Tongue (tissue), 2 donors: ENCODE measurements around the gene NTN5. TPM values are rescaled to one million over a fixed set of nuclear protein-coding genes. Genes with fewer than 3 reads are reported as not detected.
A peak's percentile ranks its signal among the peaks of the same experiment; 100 is the strongest.
"Not testable (repeated sequence)": the region's sequence is repeated elsewhere in the genome, so short reads cannot be mapped to it uniquely, and the experiment has no call there.

Experiments
- DNase-seq: peaks from one replicate; pipeline ENCODE4 v3.0.0-alpha.2; 2015
- total RNA-seq: library from RNA; depleted of rRNA; stranded (reverse); fragments of >200 nt; gene quantifications from one replicate; pipeline ENCODE4 v1.2.3, GENCODE V29; 2014

NTN5 gene
- total RNA-seq, 1 donor from 2014 or later, result 0.21 TPM

DNA sequence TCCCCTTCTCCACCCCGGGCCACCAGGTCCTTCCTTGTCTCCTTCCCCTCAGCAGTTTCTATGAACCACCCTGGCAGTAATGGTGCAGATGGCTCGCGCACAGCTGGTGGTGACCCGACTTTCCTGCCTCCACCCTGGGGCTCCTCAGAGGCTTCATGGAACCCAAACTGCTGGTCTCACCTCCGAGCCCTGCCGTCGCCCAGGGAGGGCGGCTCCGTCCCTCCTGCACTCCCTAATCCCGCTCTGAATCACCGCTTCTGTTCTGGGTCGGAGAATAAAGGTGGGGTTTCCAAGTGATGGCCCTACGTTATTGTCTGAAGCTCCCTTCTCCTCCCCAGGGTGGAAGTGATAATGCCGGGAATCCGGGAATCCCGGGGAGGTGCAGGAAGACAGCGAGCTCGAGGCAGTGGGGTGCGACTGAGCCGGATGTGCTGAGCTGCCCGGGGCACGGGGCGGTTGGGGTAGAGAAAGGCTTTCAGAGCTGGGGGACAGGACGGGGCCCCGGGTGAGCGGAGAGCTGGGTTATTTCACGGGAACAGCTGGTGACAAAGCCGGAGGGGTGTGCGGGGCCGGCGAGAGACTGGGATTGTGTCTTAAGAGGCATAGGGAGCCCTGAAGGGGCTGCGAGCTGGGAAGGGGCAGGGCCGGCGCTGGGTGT is 23.7 kb upstream of the NTN5 start:
- no peak for DNase-seq

DNA sequence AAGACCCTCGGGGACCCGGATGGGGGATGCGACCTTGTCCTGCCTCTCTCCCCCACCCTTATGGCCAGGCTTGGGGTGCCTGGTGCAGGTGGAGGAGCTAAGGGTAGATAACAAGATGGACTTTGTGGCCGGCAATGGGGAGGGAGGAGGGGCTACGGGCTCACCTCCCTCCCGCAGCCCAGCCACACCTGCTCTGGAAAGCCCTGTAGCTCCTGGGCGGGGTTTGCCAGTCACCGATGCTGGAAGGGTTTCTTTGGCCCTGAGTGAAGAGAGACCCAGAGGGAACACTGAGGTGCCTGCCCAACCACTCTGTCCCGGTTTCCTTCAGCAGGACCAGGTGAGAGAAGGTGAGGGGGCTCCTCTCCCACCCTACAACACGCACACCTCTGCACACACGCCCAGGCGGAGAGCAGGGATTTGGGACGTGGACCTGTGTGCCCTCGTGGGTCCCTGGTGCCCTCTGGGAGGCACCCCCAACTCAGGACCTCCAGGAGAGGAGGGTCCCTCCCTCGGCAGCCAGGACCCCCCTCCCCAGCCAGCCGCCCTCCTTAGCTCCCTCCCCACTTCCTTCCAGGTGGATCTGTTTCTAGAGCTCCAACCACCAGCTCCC is 23.0 kb upstream of the NTN5 start, which contains the start of gene FUT2:
TSS of gene FUT2 (plus strand) at position 229 of the 610 bp plus-strand sequence. CDS start 6,986 bp downstream, outside the sequence.
- no peak for DNase-seq

DNA sequence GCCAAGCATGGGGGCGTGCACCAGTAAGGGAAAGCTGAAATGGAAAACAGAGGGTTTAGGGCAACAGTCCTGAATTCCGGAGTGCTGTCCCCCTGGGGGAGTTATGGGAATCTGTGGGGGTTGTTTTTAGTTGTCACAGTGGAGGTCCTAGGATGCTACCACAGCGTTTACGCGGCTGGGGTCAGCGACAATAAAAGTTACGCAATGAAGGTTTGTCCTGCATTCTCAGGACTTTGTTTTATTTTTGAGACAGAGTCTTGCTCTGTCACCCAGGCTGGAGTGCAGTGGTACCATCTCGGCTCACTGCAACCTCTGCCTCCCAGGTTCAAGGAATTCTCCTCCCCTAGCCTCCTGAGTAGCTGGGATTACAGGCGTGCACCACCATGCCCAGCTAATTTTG is 20.8 kb upstream of the NTN5 start:
- DNase-seq, result not testable (repeated sequence)

DNA sequence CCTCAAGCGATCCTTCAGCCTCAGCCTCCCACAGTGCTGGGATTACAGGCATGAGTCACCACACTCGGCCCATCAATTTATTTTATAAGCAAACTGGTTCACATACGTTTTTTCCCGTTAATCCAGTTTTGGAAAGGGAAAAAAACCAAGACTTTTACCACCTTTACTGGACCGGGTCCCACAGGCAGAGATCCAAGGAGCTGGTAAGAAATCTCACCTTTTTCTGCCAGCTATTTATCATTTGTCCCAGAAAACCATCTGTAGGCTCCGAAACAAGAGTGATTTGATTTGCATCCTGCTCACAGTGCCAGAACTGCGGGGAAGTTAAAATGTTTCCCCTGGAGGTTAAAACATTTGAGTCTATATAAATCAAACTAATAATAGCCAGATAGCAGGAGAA is 16.6 kb upstream of the NTN5 start:
- no peak for DNase-seq

DNA sequence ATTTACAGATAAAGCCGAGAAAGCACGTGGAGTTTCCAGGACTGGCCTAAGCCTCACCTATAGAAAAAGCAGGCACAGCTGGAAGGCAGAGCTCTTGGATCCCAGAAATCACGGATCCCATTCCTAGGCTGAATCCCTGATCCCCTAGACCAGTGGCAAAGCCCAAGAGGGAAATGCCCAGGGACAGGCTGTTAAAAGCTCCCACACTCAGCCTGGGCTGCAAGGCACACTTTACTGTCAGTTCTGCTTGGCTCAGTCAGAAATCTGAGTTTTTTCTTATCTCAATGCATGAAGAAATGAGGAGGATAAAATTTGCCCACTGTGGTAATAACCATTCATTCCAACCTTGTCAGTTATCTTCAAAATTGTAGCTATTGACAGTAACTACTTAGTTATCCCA is 15.0 kb upstream of the NTN5 start:
- no peak for DNase-seq

DNA sequence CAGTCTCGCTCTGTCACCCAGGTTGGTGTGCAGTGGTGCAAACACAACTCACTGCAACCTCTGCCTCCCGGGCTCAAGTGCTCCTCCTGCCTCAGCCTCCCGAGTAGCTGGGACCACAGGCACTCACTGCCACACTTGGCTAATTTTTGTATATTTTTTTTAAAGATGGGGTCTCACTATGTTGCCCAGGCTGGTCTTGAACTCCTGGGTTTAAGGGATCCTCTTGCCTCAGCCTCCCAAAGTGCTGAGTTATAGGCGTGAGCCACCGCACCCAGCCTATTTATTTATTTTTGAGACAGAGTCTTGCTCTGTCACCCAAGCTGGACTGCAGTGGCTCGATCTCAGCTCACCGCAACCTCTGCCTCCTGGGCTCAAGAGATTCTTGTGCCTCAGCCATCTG is 13.8 kb upstream of the NTN5 start:
- not testable (repeated sequence) for DNase-seq

DNA sequence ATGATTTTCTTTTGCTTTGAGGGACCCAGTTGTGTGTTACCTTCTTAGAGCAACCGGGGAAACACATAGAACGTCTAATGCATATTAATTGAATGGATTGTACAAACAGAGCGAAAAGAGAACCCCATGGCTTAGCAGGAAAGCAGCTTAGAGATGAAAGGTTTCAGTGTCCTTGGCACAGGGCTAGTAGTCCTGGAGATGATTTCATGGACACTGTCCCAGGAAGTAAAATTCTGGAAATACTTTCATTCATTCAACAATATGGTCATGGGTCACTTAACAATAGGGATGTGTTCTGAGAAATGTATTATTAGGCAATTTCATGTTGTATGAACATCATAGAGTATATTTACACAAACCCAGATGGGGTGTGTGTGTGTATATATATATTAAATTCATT is 13.3 kb upstream of the NTN5 start:
- DNase-seq, result no peak

DNA sequence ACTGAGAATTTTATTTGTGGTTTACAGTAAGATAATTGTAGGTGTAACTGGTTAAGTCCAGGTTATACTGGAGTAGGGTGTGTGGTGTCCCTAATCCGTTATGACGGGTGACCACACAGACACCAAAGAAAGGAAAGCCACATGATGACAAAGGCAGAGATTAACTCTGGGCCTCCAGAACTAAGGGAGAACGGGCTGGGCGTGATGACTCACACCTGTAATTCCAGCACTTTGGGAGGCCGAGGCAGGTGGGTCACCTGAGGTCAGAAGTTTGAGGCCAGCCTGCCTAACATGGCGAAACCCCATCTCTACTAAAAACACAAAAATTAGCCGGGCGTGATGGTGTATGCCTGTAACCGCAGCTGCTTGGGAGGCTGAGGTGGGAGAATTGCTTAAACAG is 12.8 kb upstream of the NTN5 start:
- DNase-seq, result no peak

DNA sequence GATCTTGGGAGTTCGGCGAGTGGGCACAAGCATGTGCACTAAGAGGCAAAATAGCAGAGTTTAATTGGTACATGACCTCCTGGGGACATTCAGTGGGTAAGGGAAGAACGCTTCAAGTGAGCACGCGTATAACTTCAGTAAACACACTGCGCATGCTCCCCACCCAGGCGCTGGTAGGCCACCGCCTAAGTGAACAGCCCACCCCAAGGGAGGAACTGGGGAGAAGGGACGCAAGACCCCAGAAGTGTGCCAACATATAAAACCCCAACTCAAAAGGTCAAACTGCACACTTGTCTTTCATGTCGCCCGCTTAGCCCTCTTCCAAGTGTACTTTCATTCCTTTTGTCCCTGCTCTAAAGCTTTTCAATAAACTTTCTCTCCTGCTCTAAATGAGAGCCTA is 10.5 kb upstream of the NTN5 start:
- peak; percentile 92 for DNase-seq

DNA sequence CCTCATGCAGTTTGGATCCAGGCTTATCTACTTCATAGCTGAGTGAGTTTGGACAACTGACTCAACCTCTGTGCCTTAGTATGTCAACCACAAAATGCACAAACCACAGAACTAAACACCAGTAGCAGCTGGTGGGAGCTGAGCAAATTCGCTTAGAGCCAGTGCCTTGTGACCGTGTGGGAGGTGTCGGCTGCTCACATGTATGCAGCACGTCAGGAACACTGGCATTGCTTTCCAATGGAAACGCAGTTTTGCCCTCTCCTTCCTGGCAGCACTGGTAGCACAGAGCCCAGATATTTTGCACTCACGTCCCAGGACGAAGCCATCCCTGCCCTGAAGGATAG is 8.3 kb upstream of the NTN5 start:
- DNase-seq, result no peak

DNA sequence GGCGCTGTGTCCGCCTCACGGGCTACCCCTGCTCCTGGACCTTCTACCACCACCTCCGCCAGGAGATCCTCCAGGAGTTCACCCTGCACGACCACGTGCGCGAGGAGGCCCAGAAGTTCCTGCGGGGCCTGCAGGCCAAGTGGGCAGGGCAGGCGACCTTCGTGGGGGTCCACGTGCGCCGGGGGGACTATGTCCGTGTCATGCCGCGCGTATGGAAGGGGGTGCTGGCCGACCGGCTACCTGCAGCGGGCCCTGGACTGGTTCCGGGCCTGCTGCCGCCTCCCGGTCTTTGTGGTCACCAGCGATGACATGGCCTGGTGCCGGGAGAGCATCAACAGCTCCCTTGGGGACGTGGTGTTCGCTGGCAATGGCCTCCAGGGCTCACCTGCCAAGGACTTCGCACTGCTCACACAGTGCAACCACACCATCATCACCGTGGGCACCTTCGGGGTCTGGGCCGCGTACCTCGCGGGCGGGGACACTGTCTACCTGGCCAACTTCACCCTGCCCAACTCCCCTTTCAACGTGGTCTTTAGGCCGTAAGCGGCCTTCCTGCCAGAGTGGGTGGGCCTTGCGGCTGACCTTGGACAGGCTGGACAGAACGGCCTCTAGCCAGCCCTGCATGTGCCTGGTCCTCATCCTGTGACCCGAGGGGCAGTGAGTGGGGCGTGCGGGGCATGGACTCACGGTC is 7.8 kb upstream of the NTN5 start:
- DNase-seq, result no peak

DNA sequence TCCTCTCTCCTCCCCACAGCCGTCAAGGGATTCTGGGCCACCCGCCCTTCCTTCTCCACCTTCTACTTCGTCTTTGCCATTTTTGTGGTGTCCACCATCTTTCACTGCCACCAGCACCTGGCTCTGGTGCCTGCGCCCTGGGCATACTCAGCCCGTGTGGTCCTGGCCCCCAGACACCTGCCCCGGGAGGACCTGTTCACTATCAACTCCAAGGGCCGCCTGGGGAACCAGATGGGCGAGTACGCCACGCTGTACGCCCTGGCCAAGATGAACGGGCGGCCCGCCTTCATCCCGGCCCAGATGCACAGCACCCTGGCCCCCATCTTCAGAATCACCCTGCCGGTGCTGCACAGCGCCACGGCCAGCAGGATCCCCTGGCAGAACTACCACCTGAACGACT is 7.2 kb upstream of the NTN5 start:
- not testable (repeated sequence) for DNase-seq

DNA sequence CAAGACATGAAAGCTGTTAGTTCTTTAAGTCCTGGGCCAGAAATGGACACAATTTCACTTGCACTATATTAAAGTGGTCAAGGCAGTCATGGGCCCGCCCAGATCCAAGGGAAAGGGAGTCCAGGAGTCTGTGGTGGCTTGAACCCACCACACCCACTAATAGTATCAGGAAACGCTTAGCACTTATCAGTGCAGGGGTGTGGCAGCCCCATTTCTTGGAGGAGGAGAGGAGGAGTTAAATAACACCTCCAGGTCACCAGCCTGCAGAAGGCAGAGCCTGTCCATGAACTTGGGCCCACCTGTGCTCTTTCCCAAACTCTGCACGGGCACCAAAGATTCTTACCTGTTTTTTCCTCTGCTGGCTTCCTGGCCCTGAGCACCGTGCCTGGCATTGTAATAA is 5.4 kb upstream of the NTN5 start:
- DNase-seq, result no peak

DNA sequence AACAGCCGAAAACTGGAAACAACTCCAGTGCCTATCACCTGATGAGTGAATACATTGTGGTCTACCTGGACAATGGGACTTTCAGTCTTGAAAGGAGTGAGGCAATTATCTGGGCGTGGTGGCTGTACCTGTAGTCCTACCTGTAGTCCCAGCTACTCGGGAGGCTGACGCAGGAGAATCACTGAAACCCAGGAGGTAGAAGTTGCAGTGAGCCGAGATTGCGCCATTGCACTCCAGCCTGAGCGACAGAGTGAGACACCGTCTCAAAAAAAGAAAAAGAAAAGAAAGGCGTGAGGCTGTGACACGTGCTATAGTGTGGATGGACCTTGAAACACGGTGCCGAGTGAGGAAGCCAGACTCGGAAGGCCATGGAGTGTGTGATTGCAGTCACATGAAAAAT is 4.1 kb upstream of the NTN5 start:
- DNase-seq, result no peak

DNA sequence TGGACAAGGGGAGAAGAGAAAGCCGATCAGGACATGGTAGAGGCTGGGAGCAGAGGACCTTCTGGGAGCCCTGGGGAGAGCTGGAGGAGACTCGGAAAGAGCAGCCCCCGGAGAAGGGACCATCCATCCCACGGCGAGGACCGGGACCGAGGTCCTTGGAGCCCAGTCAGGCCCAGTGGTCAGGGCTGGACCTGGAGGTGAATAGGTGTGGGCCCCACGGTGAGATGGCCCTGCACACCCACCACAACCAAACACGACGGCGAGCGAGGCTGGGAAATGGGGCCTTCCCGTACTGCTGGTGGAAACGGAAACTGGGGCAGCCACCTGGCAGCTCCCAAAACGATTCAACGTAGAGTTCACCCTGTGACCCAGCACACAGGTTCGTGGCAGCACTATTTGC is 3.7 kb upstream of the NTN5 start:
- DNase-seq, result no peak

DNA sequence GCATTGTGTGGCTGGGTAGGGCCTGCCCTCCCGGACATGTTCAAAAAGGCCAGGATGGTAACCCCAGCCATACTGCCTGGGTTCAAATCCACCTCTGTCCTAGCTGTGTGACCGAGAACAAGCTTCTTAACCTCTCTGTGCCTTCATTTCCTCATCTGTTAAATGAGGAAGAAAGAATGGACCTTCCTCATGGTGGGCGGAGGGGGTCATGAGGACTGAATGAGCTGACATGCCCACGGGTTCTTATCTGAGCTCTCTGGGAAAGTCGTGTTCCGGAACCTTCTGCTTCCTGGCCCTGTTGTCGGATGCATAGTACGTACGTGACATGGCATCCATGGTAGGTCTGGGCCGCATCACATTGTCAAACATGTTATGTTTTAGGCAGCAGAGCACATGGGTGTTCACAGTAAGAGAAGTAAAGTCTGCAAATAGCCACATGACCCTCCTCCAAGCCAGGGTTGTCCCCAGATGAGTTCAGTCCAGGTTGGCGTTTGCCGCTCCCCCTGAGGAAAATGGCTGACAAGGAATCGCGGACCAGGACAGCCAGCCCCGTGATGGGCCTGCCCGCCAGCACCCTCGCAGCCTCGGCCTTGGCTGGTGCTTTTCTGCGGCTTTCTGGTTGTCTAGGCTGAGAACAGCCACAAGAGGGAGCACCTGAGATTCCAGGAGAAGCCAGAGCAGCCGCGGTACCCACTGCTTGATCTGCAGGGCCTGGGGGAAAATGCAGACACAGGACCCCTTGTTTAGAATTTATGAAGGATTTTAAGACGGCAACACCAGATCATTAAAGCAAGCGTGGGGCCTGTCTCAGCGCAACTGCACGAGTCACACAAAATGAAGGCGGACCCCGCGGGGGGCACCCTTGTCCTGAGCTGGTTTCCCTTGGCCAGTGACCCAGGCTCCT is 2.4 kb upstream of the NTN5 start:
- DNase-seq, result peak; percentile 96

DNA sequence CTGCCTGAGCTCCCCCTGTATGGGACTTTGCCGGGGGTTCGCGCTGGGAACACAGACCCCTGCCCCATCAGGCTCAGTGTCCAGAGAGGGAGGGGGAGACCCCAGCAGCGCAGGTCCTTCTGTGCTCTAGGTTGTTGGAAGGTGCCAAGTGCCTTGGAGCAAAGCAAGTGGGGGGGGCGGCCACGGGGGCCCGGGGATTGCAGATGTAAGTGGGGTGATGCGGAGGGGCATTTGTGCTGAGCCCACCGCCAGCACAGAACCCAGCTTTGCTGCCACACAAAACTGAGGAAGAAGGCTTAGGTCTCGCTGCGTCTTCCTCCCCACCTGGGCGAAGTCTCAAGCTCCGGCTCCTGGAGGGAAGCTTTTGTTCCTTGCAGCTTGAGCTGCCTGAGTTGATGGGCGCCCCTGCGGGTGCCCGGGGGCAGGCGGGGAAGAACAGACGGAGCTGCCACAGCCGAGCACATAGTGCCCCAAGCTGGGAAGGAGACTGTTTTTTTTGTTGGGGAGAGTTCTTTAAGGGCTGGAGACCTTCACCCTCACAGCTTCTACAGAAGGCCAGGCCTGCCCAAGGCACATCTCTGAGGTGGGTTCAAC is 1.5 kb upstream of the NTN5 start:
- DNase-seq, result no peak

DNA sequence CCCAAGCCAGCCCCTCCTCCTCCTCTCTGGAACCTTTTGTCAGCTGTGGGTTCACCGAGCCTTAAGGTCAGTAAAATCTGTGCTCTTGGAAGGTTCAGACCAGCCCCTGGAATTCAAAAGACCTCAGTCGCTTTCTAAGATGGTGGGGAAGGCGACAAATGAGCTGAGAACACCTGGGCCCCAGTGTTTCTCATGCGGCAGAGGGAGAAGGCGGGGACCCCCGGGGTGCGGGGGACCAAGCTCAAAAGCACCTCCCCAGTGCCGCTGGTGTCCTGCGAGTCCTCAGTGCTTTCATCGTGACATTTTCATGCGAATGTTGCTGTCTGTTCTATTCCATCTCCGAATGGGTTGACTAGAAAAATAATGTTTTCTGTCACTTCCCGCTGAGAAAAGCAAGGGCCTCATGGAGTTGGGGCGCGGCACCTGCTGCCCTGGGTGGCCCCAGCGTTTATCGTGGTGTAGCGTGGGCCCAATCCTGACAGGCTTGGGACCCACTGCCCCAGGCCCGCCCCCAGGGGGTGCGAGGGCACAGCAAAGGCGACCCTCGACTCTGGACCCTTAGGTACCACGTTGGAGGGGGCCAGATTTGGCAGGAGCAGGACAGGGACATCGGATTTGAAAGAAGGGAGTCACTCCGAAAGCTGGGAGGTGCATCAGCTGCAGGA is 751 bp upstream of the NTN5 start:
- no peak for DNase-seq

DNA sequence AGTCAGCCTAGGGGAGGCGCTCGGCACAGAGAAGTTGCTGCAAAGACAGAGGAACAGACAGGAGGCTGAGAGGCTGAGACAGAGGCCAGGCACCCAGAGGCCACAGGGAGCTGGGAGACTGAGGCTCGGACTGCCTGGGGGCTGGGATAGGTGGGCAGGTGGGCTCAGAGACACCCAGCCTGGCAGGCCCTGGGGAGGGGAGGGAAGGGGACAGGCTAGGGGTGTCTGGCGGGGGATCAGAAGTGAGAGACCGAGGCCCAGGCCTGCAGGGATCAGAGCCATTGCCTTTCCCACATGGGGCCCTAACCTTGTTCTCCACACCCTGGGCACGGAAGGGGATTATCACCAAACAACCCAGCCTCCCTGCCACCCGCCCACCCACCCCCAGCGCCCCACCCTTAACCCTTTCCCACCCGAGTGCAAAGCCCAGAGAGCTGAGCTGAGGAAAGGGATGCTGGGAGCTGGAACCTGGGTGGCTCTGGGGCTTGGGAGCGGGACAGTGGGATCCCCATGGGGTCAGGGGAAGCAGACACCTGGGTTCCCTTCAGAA is 1.3 kb downstream of the NTN5 start:
- peak; percentile 58 for DNase-seq

DNA sequence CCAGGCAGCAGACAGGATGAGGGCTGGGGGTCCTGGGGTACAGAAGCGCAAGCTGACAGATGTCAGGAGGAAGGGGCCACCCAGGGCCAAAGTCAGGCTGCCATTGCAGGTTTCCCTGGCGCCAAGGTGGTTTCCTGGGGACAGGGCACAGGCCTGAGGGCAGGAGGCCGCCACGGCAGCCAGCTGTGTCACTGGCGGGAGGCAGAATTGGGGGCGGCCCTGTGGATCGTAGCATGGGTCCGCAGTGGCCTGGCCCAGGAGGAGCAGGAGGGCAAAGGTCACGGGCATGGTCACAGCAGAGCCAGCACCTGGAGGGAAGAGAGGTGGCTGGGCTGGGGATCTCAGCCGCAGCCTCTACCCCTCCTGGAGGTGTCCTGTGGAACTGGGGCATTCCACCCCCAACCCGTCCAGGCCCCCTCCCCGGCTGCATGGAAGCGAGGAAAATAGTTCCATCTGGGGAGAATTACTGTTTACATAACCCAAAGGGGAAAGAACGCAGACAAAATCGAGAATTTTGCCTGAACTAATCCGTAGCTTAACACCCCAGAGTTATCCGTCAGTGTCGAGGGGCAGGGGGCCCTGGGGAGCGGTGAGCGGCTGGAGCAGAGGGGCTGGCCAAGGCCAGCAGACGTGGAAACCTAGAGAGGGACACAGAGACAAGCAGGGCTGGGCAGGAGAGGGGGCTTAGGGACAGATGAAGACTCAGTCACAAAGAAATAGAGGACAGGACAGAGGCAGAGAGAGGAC is 1.9 kb downstream of the NTN5 start:
- peak; percentile 81 for DNase-seq
